HG03575 (cell line): ENCODE results near the gene DAD1.
"Not testable (repeated sequence)": the region's sequence is repeated elsewhere in the genome, so short reads cannot be mapped to it uniquely, and the experiment has no call there.

ENCODE experiments used
- ATAC-seq: cut with Tn5 transposase; IDR thresholded peaks from one replicate; pipeline ENCODE4 v1.9.1; 2021; ENCODE audit not compliant: unreplicated experiment, insufficient number of reproducible peaks, low FRiP score; ENCODE audit errors: extremely low read depth

DAD1 gene

GRCh38 chr14:22601456-22601855, 12.4 kb upstream of the DAD1 start:
- no peak for ATAC-seq

- no peak for ATAC-seq
Measured at GRCh38 chr14:22600027-22600426, 11.0 kb upstream of the DAD1 start.

- ATAC-seq: no peak
Measured at GRCh38 chr14:22599349-22599748, 10.3 kb upstream of the DAD1 start.

- no peak for ATAC-seq
Measured at GRCh38 chr14:22598896-22599244, 9.8 kb upstream of the DAD1 start.

- no peak for ATAC-seq
Measured at GRCh38 chr14:22598099-22598895, 9.3 kb upstream of the DAD1 start, which contains the start of gene ABHD4. ABHD4 (plus strand) TSS chr14:22598300; CDS start chr14:22598307, 7 bp downstream.

- no peak for ATAC-seq
Measured at GRCh38 chr14:22597771-22598098, 8.7 kb upstream of the DAD1 start.

- ATAC-seq: no peak
Measured at GRCh38 chr14:22597265-22597664, 8.2 kb upstream of the DAD1 start.

- no peak for ATAC-seq
Measured at GRCh38 chr14:22596354-22596879, 7.4 kb upstream of the DAD1 start.

GRCh38 chr14:22594156-22594716, 5.2 kb upstream of the DAD1 start:
- no peak for ATAC-seq

GRCh38 chr14:22593601-22594000, 4.6 kb upstream of the DAD1 start:
- ATAC-seq: no peak

GRCh38 chr14:22593189-22593588, 4.2 kb upstream of the DAD1 start:
- ATAC-seq: no peak

- no peak for ATAC-seq
Measured at GRCh38 chr14:22588526-22589095, 413 bp downstream of the DAD1 start.

GRCh38 chr14:22587677-22588422, 1.2 kb downstream of the DAD1 start:
- not testable (repeated sequence) for ATAC-seq

- no peak for ATAC-seq
Measured at GRCh38 chr14:22587247-22587646, 1.8 kb downstream of the DAD1 start.

GRCh38 chr14:22583994-22584393, 5.0 kb downstream of the DAD1 start:
- ATAC-seq: no peak

- ATAC-seq: no peak
Measured at GRCh38 chr14:22580625-22581024, 8.4 kb downstream of the DAD1 start.

GRCh38 chr14:22579881-22580280, 9.1 kb downstream of the DAD1 start:
- ATAC-seq: no peak

GRCh38 chr14:22579236-22579635, 9.8 kb downstream of the DAD1 start:
- ATAC-seq: no peak

GRCh38 chr14:22577334-22577908, 11.6 kb downstream of the DAD1 start:
- no peak for ATAC-seq
